GM12873 (cell line): ENCODE measurements around the gene IFRD2.

Experiments used
- TF ChIP-seq, protein P1 (sequence below): IDR thresholded peaks from 2 replicates; pipeline ENCODE4 v1.5.1; 2012; ENCODE audit warnings: low read depth, mild to moderate bottlenecking, moderate library complexity, low read length, control low read depth; ENCODE audit not compliant: insufficient read depth; ENCODE audit errors: missing control alignments

IFRD2 gene

DNA sequence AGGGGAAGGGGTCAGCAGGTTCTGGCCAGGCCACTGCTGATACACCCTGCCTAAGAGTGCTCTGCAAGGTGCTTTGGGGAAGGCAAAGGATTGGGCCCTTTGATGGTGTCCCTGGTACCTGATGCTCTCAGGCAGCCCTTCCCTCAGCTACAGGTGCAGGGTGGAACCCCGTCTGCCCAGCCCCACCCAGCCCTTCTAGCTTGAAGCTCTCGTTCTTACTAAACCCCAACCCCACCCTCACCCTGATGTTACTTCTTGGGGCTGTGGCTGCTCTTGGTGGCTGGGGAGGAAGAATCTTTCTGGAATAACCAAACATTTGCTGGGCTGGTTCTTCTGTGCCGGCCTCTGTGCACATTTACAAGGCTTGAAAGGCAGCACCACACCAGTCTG lies 49.9 kb downstream of the IFRD2 start:
- TF ChIP-seq, protein P1, sequence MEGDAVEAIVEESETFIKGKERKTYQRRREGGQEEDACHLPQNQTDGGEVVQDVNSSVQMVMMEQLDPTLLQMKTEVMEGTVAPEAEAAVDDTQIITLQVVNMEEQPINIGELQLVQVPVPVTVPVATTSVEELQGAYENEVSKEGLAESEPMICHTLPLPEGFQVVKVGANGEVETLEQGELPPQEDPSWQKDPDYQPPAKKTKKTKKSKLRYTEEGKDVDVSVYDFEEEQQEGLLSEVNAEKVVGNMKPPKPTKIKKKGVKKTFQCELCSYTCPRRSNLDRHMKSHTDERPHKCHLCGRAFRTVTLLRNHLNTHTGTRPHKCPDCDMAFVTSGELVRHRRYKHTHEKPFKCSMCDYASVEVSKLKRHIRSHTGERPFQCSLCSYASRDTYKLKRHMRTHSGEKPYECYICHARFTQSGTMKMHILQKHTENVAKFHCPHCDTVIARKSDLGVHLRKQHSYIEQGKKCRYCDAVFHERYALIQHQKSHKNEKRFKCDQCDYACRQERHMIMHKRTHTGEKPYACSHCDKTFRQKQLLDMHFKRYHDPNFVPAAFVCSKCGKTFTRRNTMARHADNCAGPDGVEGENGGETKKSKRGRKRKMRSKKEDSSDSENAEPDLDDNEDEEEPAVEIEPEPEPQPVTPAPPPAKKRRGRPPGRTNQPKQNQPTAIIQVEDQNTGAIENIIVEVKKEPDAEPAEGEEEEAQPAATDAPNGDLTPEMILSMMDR, result no peak

DNA sequence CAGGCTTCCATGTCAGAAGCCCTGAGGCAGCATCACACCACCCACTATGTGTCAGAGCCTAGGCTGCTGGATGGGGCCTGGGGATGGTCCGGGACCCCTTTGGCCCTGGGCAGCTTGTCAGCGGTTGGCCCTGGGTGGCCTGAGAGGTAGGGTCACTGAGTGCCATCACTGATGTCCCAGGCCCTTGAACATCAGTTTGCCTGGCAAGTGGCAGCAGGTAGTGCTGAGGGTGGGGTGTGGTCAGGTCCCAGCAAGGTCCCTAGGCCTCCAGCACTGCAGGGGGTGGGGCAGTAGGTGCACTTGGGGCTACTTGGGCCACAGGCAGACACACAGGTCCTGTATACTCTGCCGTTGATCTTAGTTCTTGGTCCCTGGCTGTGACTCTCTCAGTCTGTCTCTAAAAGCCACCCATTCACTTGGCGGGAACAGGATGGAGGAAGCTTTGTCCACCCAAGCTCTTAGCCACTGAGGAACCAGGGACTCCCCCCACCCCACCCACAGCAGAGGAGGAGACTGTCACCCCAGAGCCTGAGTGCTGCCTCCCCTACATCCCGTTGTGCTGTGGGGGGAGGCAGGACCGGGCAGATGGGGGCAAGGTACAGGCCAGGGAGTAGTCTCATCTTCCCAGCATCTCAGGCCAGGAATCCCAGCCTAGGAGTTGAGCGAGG lies 50.4 kb downstream of the IFRD2 start:
- TF ChIP-seq, protein P1, result no peak

- TF ChIP-seq, protein P1, result no peak
Measured at GRCh38 chr3:50241163-50241562, 51.1 kb downstream of the IFRD2 start.

DNA sequence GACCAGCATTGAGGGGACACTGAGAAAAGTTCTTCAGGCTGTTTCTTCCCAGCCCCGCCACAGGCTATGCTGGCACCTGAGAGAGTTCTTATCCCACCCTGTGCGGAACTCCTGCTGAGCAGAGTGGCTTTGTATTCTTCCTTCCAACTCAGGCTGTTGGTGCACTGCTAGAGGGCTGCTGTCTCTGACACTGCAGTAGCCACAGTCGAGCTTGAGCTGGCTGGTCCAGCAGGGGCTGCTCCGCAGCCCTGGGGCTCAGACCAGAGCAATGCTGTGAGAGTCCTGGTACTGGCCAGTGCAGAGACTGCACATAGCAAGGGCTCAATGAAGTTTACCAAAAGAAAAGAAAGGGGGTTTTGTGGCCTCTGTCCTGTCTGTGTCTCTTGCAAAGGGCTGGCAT lies 52.6 kb downstream of the IFRD2 start:
- TF ChIP-seq, protein P1, result no peak

DNA sequence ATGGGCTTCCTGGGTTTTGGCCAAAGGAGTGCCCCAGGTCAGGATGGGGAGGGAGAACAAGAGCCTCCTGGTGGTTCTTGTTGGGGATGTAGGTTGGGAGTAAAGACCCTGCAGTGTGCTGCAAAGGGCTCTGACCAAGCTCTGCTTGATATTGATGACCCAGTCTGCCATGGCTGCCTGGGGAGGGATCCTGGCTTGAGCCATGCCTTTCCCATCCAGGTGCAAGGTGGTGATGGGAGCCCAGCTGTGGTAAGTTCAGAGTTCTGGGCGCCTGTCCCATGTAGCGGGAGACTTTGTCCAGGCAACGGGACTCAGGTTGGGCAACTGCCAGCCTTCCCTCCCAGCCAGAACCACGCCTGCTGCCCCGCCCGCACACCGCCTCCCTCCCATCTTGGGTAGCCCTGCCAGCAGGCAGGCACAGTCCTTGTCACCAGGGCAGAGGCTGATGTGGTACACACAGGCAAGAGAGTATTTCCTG lies 53.6 kb downstream of the IFRD2 start:
- TF ChIP-seq, protein P1, result no peak

DNA sequence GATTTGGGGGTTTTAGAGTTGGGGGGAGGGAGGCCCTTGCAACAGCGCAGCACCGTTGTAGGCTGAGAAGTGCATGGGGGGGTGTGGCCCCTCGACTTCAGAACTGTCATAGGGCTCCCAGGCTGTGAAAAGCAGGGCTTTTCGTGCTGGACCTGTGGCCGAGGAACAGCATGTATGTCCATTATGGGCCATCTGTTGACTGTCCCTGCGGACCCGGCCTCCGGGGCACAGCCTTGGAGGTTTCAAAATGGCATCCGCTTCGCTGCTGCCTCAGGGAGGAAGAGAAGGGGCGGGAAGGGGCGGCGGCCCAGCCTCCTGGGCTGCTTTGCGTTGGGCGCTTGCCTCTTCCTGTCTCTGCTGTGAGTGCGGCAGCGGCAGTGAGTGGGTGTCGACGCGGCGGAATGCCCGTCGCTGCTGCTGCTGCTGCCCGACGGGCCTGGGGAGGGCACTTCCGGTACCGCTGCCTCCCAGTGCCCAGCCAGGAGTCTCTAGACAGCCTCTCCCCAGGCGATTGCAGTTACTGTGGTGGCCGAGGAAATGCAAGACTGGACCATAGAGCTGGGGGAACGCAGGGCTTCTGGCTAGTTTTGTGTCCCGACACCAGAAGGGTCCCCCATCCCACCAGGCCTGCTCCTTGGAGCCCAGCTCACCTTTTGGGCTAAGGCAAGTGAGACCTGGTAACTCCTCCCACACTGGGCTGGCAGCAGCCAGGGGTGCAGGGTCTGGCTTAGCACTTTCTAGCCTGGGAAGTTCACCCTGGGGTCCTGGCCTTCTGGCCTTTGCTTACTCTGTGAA lies 54.3 kb downstream of the IFRD2 start:
- TF ChIP-seq, protein P1, result peak; percentile 4
